Stimulated activated CD4-positive, alpha-beta T cell treated with anti-CD3 and anti-CD28 coated beads, Interleukin-15, amount 100 ng/mL, for 24 hours (primary cell): Measurements from ENCODE around the gene B4GAT1.
"Not testable (repeated sequence)": the region's sequence is repeated elsewhere in the genome, so short reads cannot be mapped to it uniquely, and the experiment has no call there.

Source experiments
- DNase-seq: peaks from one replicate; pipeline ENCODE4 v3.0.0-alpha.2; 2020

Gene B4GAT1

DNA sequence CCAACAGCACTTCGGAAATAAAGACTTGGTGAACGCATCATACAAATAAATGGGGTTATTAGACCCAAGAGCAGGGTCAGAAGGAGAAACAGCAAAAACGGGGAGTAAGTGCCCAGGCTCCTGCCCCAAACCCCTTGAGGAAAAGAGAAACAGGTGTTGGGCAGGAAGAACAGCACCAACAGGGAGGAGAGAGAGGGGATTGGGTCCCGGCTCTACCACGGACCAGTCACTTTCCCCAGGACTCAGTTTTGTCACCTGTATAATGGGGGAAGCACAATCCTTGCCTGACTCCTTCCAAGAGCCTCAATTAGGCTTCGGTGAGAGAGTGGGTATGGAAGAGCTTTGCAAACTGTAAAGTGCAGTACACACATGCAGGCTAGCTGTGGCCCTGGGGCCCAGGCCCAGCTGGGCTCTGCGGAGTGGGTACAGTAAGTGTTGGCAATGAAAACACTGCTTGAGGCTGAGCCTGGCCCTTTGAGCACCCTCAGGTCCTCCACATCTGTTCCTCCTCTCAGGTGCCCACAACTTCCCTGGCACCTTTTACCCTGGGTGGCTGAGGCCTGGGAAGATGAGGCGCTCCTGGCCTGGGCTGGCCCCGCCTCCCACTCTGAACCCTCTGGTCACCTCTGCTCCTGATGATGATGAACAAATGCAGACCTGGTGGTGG lies 15.2 kb upstream of the B4GAT1 start:
- DNase-seq: no peak

DNA sequence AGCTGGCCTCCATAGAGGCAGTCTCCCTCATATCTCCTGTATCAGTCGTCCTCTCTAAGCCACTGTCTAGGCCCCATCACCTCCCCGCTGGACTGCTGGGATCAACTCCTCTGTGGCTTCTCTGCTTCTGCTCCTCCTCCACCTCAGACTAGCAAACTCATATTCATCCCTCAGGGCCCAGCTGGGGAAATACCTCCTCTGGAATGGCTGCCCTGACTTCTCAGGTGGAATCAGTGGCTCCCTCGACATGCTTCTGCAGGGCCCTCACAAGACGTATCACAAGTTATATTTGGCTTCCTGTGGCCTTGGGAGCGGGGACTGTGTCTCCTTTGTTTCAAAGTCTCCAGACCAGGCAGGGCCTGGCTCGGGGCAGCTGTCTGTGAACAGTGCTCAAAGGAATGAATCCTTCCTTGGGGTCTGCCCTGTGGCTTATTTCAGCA lies 14.1 kb upstream of the B4GAT1 start:
- DNase-seq: no peak

DNA sequence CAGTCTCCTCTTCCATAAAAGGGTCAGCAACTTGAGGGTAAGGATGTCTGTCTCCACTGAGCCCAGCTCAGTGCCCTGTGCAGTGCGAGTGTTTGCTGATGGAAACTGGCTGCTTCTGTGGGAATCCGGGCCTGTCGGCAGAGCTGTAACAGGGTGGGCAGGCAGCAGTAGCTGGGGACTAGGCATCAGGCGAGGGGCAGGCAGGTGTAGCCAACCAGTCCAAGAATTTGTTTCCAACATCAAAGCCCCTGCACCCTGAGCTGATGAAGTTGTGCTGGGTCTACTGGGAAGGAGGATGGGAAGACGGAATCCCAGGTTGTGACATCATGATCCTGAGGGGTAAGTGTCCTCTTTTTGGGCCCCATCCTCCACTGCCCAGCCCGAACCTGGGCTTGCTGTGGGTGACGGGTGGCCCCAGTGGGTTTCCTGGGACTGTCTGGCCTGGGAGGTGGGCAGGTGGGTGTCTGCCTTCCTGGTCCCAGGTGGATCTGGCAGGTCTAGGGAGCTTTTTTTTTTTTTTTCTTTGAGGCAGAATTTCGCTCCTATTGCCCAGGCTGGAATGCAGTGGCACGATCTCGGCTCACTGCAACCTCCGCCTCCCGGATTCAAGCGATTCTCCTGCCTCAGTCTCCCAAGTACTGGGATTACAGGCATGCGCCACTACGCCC lies 13.1 kb upstream of the B4GAT1 start:
- no peak for DNase-seq

DNA sequence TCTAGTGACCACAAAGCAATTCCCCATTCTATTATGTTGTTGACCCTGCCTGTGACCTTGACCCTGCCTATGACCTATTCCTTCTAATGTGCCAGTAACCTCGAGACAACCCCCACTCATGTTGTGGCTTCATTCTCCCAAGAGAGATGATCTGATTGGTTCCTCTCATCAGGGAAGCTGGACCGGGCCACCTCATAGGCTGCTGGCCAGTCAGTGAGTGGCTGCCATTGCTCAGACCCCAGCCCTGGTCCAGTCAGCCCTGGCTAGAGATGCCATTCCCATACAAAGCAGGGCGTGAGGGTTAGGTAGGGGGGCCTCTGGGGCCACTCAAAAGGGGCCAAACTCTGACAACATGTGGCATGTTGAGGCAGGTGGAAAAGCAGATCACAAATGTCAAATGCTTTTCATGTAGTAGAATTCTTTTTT lies 12.2 kb upstream of the B4GAT1 start:
- DNase-seq: no peak

DNA sequence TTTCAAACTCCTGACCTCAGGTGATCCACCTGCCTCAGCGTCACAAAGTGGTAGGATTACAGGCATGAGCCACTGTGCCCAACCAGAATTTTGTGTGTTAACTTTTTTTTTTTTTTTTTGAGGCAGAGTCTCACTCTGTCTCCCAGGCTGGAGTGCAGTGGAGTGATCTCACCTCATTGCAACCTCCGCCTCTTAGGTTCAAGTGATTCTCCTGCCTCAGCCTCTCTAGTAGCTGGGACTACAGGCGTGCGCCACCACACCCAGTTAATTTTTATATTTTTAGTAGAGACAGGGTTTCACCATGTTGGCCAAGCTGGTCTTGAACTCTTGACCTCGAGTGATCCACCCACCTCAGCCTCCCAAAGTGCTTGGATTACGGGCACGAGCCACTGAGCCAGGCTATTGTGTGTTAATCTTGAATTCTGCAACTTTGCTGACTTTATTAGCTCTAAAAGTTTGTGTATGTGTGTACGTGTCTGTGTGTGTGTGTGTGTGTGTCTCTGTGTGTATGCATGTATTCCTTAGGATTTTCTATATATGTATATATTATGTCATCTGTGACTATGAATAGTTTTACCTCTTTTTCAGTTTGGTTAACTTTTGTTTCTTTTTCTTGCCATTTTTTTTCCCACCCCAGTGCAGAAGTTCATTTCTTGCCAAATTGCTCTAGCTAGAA lies 3.3 kb upstream of the B4GAT1 start:
- not testable (repeated sequence) for DNase-seq

DNA sequence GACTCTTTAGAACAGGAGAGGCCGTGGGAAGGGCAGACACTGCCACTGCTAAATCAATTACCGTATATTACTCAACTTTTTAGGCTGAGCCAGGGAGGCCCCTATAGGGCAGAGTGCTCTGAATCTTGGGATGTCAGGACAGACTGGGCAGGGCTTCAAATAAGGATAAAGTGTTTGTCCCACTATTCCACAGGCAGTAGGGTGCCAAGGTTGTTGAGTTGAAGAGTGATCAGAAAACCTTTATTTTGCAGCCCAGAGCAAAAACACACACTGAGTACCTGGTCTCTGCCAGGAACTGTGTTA lies 1.6 kb upstream of the B4GAT1 start:
- DNase-seq: no peak

DNA sequence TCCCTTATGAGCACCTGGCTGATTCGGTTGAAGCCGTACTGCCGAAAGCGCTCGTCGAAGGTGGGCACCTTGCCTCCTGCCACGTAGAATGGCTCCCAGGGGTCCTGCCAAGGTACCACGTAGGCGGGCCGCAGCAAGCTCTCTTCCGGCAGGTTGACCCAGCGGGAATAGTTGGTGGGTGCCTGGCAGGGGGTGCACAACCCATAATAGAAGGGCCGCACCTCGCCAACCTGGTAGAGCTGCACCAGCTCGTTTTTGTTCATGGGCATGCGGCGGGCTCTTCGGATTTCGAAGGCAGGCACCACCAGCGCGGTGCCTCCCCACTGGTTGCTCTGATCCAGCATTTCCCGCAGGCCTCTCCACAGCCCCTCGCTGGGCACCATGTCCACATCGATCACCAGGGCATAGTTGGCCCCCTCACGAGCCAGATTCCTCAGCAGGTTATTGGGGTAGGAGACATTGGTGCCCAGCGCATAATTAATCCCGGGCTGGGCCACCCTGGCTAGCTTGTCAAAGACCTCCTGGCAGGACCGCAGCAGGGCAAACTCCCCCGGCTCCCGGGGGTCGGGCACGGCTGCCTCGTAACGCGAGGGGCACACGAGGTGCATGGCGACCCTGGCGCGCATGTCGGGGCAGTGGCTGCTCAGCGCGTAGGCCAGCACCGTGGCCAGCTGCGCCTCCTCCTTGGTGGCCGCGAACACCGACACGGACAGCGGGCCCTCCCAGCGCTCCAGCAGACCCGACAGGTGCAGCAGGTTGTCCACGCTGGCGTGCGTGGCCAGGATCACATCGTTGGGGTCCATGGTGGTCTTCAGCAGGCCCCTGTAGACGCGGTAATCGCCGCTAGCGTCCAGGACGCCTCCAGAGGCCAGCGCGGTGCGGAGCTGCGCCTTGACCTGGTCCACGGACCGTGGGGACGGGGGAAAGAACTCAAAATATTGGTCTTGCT lies 679 bp downstream of the B4GAT1 start:
- DNase-seq: peak; percentile 20

DNA sequence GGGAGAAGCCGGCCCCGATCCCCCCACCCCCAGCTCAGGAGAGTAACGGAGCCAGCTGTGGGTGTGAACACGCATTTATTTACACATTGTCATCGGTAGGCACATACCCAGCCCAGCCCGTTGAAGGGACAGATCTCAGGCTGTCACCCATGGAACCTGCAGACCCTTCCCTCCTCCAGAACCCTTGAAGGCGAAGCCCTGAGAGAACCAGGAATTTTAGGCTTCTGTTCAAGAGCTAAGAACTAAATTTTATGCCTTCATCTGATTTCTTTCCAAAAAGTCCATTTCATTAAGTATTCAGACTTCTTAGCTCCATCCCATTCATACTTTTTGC lies 2.1 kb downstream of the B4GAT1 start:
- no peak for DNase-seq

DNA sequence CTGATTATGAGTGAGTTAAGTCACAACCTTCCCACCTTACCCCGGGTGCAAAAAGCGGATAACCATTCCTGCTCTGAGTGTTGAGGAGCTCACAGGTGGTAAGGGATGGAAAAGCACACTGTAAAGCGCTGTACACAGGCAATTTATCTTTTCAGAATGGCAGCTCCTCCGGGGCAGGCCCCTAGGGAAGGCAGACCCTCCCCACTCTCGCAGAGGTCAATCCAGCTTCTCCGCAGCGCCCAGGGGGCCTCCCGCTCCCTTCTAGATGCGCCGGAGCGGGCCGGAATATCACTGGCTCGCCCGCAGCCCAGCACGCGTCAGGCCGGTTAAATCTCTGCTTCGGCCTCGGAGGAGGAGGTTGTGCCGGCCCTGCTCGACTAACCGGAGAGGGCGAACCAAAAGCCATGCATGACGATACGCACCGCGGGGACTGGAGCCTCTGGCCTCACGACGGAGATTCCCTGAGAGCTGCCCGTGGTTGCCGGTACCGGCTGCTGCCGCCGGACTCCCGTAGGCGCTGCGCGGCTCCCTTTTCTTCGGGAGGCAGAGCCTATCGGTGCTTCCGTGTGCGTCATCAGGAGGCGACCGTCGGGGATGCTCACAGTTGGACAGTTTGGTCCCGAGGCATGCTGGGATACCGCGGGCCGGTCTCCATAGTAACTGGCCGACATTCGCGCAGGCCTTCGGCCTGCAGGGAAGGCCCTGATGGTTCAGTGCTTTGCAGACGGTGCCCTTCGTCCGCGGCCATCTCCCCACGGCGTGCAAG lies 2.7 kb downstream of the B4GAT1 start, which contains the start of gene BRMS1:
Gene BRMS1 (minus strand): TSS at position 555 of the 766 bp plus-strand sequence. CDS start 2,870 bp downstream, outside the sequence.
- DNase-seq: peak; percentile 99

DNA sequence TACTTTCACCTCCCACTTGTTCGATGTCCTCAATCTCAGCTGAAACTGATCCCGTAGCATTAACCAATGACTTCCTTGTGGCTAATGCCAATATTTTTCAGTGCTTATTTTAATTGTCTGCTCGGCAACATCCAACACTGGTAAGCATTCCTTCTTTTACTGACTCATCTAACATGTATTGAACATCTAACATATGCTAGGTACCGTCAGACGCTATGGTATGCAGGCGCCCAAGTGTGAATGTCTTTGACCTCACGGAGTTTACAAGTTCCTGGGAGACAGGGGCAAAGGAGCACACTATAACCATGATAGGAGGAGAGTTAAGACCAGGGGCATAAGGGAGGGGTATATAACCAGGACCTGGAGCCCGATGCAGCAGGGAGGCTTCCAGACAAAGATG lies 4.3 kb downstream of the B4GAT1 start:
- DNase-seq: no peak

DNA sequence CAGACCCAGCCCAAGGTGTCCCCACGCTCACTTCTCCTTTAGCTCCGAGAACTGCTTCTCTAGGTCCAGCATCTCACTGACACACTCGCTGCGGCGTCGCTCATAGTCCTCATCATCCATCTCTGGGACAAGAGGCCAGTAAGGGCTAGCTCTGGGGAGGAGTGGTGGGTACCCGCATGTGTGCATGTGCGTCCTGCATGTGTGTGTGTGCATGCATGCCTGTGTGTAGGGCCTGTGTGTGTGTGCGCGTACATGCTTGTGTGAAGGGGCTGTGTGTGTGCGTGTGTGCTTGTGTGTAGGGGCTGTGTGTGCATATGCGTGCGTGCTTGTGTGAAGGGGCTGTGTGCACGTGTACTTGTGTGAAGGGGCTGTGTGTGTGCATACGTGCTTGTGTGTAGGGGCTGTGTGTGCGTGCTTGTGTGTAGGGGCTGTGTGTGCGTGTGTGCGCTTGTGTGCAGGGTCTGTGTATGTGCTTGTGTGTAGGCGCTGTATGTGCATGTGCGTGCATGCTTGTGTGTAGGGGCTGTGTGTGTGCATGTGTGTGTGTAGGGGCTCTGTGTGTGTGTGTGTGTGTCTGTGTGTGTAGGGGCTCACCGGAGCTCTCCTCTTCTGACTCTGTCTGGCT lies 5.8 kb downstream of the B4GAT1 start:
- no peak for DNase-seq

DNA sequence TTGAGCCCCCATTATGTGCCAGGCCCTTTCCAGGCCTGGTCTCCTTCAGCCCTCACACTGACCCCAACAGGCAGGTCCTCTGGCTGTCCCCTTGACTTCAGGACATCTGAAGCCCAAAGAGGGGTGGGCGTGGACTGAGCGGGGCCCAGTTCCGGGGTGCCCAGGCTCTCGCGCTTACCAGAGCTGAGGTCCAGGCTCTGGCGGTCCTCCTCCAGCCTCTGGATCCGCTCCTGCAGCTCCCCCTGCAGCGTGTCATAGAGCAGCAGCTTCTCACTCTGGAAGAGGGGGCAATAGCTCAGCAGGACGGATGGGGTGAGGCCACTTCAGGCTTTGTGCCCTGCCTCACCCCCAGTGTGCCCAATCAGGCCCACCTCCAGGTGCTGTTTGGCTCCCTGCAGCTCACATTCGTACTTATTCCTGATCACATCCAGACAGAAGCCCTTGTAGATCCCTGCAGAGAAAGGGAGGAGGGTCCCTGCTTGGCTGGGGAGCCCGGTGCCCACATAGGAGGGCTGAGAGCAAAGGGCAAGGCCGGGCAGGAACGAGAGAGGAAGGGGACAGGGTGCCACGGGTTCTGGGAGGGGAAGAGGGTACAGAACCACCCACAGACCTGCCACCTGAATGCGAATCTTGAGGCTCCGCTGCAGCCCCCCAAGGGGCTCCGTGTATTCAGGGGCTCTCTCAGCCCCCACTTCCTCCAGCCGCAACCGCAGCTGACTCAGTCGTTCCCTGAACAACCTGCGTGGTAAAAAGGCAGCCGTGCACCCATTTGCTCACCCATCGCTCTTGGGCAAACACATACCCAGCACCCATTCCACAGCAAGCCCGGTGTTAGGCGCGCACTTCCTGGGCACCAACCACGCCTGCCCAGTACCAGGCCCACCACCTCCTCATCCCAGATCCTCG lies 6.6 kb downstream of the B4GAT1 start:
- DNase-seq: no peak

DNA sequence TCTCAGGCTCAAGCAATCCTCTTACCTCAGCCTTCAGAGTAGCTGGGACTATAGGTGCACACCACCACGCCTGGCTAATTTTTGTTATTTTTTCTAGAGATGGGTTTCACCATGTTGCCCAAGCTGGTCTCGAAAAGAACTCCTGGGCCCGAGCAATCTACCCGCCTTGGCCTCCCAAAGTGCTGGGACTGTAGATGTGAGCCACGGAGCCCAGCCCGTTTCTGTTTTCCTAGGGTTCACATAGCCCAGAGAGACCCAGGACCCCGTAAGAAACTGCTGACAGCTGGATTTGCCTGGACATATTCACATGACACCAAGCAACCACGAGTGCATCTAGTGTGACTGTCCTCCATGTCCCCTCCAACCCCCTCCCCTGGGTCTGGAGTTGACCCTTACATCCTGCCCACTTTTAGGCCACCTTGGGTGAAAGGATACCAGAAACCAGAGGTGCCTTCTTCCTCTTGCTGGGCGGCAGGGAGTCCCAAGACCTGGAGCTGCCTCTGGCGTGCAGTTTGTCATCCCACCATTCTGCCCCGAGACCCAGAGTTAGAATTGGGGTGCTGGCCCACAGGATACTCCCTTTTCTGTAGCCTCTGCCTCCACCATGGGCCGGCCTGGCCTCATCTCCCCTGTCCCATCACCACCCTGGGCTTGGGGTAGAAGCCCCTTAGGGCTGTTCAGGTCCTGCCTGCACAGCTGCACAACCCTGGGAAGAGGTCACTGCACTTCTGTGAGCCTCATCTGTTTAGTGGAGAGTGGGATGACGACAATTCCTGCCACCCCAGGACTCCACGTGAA lies 7.5 kb downstream of the B4GAT1 start:
- no peak for DNase-seq

DNA sequence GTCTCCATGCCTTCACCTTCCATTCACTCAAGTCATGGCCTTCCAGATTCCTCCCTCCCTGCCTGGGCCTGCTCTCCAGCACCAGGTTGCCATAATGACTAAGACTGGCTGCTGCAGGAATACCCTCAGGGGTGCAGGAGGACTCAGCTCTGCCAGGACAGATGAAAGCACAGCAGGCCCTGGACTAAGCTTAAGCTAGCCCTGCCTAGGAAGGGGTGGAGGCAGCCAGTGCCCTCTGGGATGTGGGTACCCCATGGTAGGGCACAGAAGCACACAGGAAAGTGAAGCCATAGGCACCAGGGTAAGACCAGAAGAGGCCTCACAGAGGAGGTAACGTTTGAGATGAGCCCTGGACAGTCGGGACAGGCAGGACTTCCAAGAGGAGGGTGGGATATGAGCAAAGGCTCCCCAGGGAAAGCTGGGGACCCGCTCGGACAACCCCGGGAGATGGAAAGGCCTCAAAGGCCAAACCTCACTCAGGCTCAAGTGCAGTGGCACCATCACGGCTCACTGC lies 8.2 kb downstream of the B4GAT1 start:
- no peak for DNase-seq

DNA sequence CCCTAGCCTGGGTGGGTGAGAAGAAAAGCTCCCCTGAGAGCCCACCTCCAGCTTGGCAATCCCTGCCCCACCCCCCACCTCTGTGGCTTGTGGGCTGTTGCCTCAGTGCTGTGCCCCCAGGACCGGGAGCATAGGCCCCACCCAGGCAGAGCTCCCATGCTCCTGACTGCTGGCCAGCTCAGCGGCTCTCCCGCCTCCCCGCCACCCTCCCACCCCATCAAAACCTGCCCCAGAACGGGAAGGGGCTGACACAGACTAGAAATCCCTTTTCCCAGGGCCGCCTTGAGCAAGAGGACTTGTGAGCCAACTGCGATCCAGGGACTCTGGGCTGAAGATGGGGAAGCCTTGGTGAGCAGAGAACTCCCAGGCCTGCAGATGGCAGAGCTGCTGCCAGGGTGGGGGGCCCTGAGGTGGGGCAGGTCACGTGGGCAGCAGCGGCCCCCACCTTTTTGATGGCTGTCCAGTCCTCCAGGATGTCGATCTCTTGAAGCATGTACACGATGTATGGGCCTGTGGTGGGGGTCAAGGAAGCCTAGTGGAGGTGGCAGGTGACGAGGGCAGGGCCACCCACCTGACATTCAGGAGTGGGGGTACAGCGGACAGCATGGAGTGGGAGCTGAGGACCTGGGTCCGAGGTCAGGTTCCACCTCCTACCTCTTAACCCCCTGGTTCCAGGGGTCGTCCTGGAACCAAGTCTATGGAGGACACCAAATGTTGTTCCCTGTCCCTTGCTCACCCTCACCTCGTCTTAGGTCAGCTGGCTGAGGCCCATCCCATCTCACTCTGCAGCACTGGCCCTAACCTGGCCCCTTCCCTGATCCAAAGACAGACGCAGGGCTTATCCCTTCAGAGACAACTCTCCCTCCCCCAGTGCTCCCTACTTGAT lies 8.9 kb downstream of the B4GAT1 start:
- DNase-seq: no peak

DNA sequence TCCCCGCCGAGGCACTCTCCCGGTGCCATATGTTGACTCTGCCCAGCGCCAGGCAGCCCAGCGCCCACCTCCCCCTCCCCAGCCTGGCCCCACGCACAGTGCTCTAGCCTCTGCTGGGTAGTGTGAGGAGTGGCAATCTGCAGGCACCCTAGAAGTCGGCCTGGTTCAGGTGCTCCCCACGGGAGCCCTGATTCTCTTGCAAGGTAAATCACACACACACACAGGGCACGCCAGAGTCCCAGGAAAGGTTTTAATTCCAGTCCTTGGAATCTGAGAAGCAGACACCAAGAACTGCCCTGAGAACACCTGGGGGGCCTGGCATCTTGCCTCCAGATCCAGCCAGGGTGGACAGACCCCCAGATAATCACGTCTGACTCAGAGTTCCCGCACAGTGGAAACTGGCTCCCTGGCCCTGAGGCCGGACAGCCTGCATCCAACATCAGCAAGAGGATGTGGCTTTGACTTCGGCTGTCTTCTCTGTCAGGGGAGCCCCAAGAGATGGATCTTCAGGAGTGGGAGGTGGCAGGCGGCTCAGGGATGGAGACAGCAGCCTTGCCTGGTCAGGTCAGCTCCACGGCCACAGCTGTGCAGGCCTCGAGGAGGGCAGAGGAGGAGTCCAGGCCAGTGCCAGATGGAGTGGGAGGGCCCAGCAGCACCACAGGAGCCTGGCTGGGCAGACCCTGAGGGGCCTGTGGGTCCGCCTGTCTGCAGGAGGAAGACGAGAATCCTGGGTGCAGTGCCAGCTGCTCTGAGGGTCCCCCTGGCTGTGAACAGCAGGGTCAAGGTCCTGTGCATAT lies 10.1 kb downstream of the B4GAT1 start:
- DNase-seq: no peak

DNA sequence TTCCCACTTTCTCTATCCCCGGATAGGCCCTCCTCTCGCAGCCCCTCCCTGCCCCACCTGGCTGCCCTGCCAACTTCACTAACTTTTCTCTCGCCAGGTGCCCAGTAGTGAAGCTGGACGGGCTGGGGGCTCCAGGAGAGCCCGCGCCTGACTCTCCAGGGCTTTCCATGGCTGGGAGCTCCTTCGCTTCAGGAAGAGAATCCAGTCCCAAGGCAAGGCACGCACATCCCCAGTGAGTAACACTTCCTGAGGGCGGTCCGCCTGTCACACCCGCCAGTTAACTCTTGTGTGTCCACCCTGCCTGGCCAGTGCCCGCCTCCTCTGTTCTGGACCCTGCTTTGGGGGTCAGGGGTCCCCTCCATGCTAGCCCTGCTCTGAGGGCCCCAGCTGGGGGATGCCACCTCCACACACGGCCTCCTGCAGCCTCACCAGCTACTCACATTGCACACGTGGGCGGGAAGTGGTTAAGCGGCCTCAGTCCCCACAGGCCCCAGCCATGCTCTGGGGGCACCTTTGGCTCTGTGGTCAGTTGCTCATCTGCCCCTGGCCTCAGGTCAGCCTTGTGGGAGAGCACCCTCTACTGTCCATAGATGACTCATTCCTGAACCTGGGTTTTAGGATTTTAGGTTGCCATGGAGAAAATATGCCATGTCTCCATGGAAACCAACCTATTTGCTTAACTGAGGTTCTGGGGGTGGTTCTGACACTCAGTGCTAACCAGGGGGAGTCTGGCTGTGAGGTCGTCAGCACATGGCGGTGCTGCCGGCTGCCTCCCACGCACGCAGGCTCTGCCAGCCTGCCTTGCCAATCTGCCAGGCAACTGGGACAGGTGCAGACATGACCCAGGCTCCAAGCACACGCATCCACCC lies 11.0 kb downstream of the B4GAT1 start, which contains the start of gene RIN1:
Gene RIN1 (minus strand): TSS at position 201 of the 869 bp plus-strand sequence. CDS start 32 bp downstream, at position 169.
- peak; percentile 77 for DNase-seq
